Osteocyte (in vitro differentiated cells): Measurements from ENCODE around the gene RABEPK. TPM values are rescaled to one million over a fixed set of nuclear protein-coding genes. Genes with fewer than 3 reads are reported as not detected.
"Not testable (repeated sequence)": the region's sequence is repeated elsewhere in the genome, so short reads cannot be mapped to it uniquely, and the experiment has no call there.

ENCODE experiments used
- DNase-seq: peaks from one replicate; pipeline ENCODE4 v3.0.0; 2021; ENCODE audit warnings: mixed read lengths; ENCODE audit not compliant: unreplicated experiment; ENCODE audit errors: extremely low spot score
- H3K27ac Mint-ChIP-seq: one replicate; pipeline ENCODE4 v1.8.0; 2021; ENCODE audit warnings: mild to moderate bottlenecking, mixed read lengths; ENCODE audit not compliant: unreplicated experiment
- H3K27me3 Mint-ChIP-seq: one replicate; pipeline ENCODE4 v1.8.0; 2021; ENCODE audit warnings: mixed read lengths; ENCODE audit not compliant: unreplicated experiment
- H3K36me3 Mint-ChIP-seq: one replicate; pipeline ENCODE4 v1.8.0; 2021; ENCODE audit warnings: mixed read lengths; ENCODE audit not compliant: unreplicated experiment
- H3K4me1 Mint-ChIP-seq: one replicate; pipeline ENCODE4 v1.8.0; 2021; ENCODE audit warnings: mixed read lengths; ENCODE audit not compliant: unreplicated experiment
- H3K4me3 Mint-ChIP-seq: one replicate; pipeline ENCODE4 v1.8.0; 2021; ENCODE audit warnings: mild to moderate bottlenecking, moderate library complexity, mixed read lengths; ENCODE audit not compliant: unreplicated experiment
- H3K9me3 Mint-ChIP-seq: one replicate; pipeline ENCODE4 v1.8.0; 2021; ENCODE audit warnings: mixed read lengths; ENCODE audit not compliant: unreplicated experiment
- CTCF ChIP-seq: fragments of 200-600 bp; sonication (generic); IDR thresholded peaks from 2 replicates; pipeline ENCODE4 v1.5.0; 2021; ENCODE audit warnings: antibody characterized with exemption, mild to moderate bottlenecking, moderate library complexity
- total RNA-seq: library from RNA; stranded (reverse); gene quantifications from 2 replicates; pipeline ENCODE4 v1.2.1, GENCODE V29; 2021

RABEPK gene
- total RNA-seq, 1 donor from 2014 or later = 20.2 TPM

GRCh38 chr9:125202846-125203618, 2.7 kb downstream of the RABEPK start:
- no peak overlapping the region for H3K4me3 Mint-ChIP-seq
- no peaks in the 10 kb centered on the region for H3K9me3 Mint-ChIP-seq
- no peak for TF ChIP-seq CTCF
- no peaks in the 10 kb centered on the region for H3K27me3 Mint-ChIP-seq
- H3K4me1 Mint-ChIP-seq = peaks cover 10% of the 10 kb centered on the region
- H3K36me3 Mint-ChIP-seq = peaks cover 15% of the 10 kb centered on the region
- H3K27ac Mint-ChIP-seq = no peak overlapping the region
- no peak for DNase-seq

GRCh38 chr9:125204477-125204876, 4.1 kb downstream of the RABEPK start:
- DNase-seq = no peak
- Mint-ChIP-seq H3K4me1 (peaks cover 9% of the 10 kb centered on the region), H3K4me3 (no peak overlapping the region), H3K9me3 (no peaks in the 10 kb centered on the region), H3K27me3 (no peaks in the 10 kb centered on the region), H3K36me3 (peaks cover 21% of the 10 kb centered on the region), H3K27ac (no peak overlapping the region)
- no peak for TF ChIP-seq CTCF

- Mint-ChIP-seq H3K4me1 (no peaks in the 10 kb centered on the region), H3K27me3 (no peaks in the 10 kb centered on the region), H3K27ac (no peak overlapping the region), H3K4me3 (no peak overlapping the region), H3K9me3 (no peaks in the 10 kb centered on the region), H3K36me3 (peaks cover 18% of the 10 kb centered on the region)
- TF ChIP-seq CTCF = no peak
- no peak for DNase-seq
Observed at GRCh38 chr9:125214186-125214585, 13.8 kb downstream of the RABEPK start.

- Mint-ChIP-seq H3K27me3 (no peaks in the 10 kb centered on the region), H3K4me1 (no peaks in the 10 kb centered on the region), H3K36me3 (peaks cover 13% of the 10 kb centered on the region), H3K9me3 (no peaks in the 10 kb centered on the region), H3K4me3 (no peak overlapping the region), H3K27ac (no peak overlapping the region)
- TF ChIP-seq CTCF = no peak
- no peak for DNase-seq
Observed at GRCh38 chr9:125218621-125219020, 18.3 kb downstream of the RABEPK start.

GRCh38 chr9:125224858-125225257, 24.5 kb downstream of the RABEPK start:
- not testable (repeated sequence) for H3K27ac Mint-ChIP-seq, H3K36me3 Mint-ChIP-seq, DNase-seq, H3K4me3 Mint-ChIP-seq, H3K27me3 Mint-ChIP-seq, H3K4me1 Mint-ChIP-seq, H3K9me3 Mint-ChIP-seq
